ENCODE data around the gene PRUNE2. TPM values are rescaled to one million over a fixed set of nuclear protein-coding genes. Genes with fewer than 3 reads are reported as not detected.

The PRUNE2 gene
- total RNA-seq, 1 donor from 2014 or later = 650 TPM

GRCh38 chr9:76664120-76664519 lies 241.8 kb downstream of the PRUNE2 start:
- no peak for DNase-seq (ENCODE audit: low read depth)

- peak; percentile 55 for DNase-seq (ENCODE audit: low read depth)
Measured at GRCh38 chr9:76662476-76663281, 243.2 kb downstream of the PRUNE2 start.

- peak; percentile 40 for DNase-seq (ENCODE audit: low read depth)
Measured at GRCh38 chr9:76658510-76659231, 247.2 kb downstream of the PRUNE2 start.

- DNase-seq (ENCODE audit: low read depth) = no peak
Measured at GRCh38 chr9:76657265-76657664, 248.6 kb downstream of the PRUNE2 start.

GRCh38 chr9:76655971-76656370 lies 249.9 kb downstream of the PRUNE2 start:
- no peak for DNase-seq (ENCODE audit: low read depth)

- no peak for DNase-seq (ENCODE audit: low read depth)
Measured at GRCh38 chr9:76655121-76655541, 250.8 kb downstream of the PRUNE2 start.

GRCh38 chr9:76654575-76654974 lies 251.3 kb downstream of the PRUNE2 start:
- peak; percentile 63 for DNase-seq (ENCODE audit: low read depth)

- peak; percentile 54 for DNase-seq (ENCODE audit: low read depth)
Measured at GRCh38 chr9:76654051-76654461, 251.9 kb downstream of the PRUNE2 start.

GRCh38 chr9:76652894-76653293 lies 253.0 kb downstream of the PRUNE2 start:
- DNase-seq (ENCODE audit: low read depth) = no peak

GRCh38 chr9:76651119-76651705 lies 254.7 kb downstream of the PRUNE2 start:
- no peak for DNase-seq (ENCODE audit: low read depth)

- no peak for DNase-seq (ENCODE audit: low read depth)
Measured at GRCh38 chr9:76650692-76651091, 255.2 kb downstream of the PRUNE2 start.

- no peak for DNase-seq (ENCODE audit: low read depth)
Measured at GRCh38 chr9:76649894-76650293, 256.0 kb downstream of the PRUNE2 start.

GRCh38 chr9:76646249-76646648 lies 259.7 kb downstream of the PRUNE2 start:
- DNase-seq (ENCODE audit: low read depth) = no peak

GRCh38 chr9:76644647-76645250 lies 261.2 kb downstream of the PRUNE2 start:
- DNase-seq (ENCODE audit: low read depth) = no peak

- no peak for DNase-seq (ENCODE audit: low read depth)
Measured at GRCh38 chr9:76644171-76644570, 261.7 kb downstream of the PRUNE2 start.

- DNase-seq (ENCODE audit: low read depth) = no peak
Measured at GRCh38 chr9:76643399-76644117, 262.4 kb downstream of the PRUNE2 start.

- DNase-seq (ENCODE audit: low read depth) = no peak
Measured at GRCh38 chr9:76642701-76643209, 263.2 kb downstream of the PRUNE2 start.

GRCh38 chr9:76642074-76642473 lies 263.8 kb downstream of the PRUNE2 start:
- no peak for DNase-seq (ENCODE audit: low read depth)

GRCh38 chr9:76638001-76638400 lies 267.9 kb downstream of the PRUNE2 start:
- DNase-seq (ENCODE audit: low read depth) = no peak

- DNase-seq (ENCODE audit: low read depth) = no peak
Measured at GRCh38 chr9:76637416-76637815, 268.5 kb downstream of the PRUNE2 start.

All from myocyte (in vitro differentiated cells).